KG1 (cell line): Measurements from ENCODE around the gene OSBPL10.

Experiments used
- DNase-seq: peaks from one replicate; lab custom pipeline; 2025; lab: John Stamatoyannopoulos, UW

OSBPL10 gene

DNA sequence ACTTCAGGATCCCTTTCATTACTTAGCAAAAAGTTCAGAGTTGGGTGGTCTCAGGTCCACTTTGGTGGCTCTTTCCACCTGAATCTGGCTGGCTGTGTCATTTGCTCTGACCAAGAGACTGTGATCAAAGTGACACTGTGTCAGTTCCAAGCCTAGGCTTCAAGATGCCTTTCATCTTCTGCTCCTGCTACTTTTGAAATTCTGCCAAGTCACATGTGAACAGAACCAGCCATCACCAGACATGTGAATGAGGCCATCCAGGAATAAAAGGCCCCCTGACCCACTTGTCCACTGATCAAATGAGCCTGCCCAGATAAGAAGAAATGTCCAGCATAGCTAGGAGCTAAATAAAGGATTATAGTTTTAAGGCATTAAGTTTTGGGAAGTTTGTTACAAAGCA lies 132.2 kb downstream of the OSBPL10 start:
- DNase-seq, result no peak

DNA sequence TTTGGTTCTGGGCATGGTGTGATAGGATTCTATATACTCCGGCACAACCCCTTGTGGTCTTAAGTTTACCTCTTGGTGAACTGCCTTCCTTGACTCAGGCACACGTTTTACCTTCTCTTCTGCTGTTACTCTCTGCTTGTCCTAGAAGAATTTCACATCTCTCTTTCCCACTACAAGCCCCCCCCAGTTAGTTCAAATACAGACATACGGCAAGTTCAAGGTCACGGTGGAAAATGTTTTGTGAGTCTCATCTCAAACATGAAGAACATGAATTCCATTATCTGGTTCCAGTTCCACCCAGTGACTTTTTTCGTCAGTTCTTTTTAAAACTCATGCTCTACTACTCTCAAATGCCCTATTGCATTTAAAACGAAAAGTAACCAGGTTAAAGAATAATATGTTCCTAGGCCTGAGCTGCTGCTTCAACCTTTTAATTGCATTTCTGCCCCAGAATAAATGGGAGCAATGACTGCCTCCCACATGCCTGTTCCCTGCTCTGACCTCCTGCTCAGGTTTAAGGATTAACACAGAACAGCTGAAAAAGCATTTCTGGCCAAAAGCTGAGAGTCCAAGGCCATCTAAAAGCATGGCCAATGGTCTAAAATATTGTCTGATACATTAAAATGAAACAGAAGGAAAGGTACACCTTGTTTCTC lies 132.8 kb downstream of the OSBPL10 start:
- DNase-seq, result no peak

DNA sequence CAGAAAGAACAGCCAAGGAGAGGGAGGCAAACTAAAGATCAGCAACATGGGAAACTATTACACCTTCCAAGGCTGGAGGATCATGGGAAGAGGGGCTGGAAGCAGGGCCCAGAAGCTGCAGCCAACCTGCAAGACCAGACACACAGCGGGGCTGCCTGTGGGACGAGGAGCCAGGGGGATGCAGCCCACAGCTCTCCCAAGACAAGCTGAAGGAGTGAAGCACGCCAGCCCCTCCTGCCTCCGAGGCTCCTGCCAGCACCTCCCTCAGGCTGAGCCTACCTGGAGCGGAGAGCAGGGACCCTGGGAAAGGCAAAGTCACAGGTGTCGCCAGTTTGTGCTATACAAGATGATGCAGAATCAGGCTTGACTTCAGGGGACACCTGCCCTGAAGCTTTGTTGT lies 133.3 kb downstream of the OSBPL10 start:
- no peak for DNase-seq

DNA sequence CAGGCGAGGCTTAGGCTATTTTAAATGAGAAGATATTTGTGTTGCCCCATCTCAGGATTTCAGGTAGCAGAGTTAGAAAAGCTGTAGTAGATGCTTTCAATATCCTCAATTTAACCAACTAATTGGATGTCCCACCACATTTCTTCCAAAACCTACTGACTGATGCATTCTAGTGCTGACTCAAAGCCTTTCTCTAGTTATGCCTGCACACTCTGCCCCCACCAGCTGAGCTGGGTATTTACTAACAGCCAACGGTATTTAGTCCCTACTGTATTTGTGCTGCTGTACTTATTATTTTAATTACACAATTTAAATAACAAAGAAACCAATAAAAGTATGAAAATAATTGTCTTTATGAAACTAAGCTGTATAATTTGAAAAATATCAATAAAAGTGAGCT lies 139.5 kb downstream of the OSBPL10 start:
- no peak for DNase-seq

DNA sequence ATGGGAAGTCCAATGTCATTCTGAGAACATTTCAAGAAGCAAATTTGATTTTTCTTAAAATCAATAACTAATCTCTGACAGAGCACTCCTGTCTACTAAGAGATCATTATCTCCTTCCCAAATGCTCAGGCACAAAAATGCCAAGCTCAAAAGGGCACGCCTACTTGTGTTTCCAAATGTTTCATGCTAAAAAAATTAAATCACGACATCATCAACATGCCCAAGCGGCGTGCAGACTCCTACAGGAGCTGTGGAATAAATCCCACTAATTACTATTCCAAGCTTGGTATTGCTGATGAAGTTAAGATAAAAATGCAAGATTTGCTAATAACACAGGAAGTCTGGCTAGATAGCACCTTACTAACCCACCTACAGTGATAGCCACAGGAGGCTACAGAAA lies 140.8 kb downstream of the OSBPL10 start:
- DNase-seq, result no peak

DNA sequence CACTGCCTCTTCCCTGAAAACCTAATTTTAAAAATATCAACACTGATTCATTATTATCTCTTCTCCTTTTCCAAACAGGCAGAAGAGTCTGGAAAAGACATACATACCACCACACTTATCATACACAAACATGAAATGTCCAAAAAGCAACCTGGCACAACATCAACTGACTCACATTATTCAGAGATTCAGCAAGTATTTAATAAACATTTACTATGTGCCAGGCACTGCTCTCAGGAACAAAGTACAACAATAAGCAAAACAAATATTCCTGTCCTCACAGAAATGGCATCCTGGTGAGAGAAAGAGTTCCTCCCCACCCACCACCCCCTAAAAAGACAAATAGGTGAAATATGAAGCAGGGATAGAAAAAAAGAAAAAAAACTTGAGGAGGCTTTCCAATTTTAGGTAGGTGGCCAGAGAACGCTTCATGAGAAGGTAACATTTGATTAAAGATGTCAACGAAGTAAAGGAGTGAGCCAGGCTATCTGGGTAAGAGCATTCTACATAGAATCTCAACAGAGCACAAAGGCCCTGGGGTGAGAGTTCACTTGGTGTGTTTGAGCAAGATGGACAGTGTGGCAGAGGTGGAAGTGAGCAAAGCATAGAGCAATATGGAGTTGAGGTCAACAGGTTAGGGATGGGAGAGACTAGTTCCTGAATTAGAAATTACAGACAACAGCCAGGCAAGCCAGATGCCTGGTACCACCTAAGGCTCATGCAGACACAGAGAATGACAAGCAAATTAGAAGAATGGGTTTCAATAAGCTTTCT lies 141.7 kb downstream of the OSBPL10 start:
- no peak for DNase-seq

DNA sequence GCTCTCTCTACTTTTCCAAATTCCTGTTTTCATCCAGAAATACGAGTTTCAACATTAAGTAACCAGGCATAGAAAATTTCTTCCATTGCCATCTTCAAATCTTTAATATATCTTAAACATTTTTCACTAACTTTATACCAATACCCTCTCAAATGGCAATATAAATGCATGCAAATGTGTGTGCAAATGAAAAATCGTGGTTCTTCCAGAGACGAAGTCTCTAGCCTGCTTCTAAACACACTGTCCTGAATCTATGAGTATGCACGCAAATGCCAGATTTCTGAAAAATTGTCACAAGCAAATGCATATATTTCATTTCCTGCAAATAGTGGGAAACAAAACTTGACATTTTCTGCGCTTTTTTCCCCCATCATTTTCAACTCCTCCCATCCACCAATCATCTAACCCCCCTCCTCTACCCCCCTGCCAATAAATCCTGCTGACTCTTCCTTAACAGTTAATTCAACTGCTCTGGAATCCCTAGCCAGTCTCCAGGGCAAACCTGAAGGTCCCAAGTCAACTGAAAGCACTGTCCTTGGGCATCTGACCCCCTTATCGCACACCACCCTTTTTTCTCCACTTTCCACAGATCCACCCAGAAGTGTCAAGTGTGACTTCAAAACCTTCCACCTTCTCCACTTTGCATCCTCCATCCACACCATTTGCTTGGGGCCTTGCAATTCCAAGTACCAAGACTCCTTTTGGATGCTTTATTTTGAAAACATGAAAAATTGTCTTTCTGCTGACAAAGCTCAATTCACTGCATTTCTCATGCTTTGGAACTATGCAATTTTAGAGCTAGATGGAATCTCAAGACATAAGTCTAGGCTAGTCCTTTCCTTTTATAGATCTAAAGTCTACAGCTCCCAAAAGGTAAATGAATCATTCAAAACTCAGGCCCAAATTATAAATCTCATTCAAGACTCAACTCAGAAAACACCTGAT lies 144.7 kb downstream of the OSBPL10 start:
- no peak for DNase-seq

DNA sequence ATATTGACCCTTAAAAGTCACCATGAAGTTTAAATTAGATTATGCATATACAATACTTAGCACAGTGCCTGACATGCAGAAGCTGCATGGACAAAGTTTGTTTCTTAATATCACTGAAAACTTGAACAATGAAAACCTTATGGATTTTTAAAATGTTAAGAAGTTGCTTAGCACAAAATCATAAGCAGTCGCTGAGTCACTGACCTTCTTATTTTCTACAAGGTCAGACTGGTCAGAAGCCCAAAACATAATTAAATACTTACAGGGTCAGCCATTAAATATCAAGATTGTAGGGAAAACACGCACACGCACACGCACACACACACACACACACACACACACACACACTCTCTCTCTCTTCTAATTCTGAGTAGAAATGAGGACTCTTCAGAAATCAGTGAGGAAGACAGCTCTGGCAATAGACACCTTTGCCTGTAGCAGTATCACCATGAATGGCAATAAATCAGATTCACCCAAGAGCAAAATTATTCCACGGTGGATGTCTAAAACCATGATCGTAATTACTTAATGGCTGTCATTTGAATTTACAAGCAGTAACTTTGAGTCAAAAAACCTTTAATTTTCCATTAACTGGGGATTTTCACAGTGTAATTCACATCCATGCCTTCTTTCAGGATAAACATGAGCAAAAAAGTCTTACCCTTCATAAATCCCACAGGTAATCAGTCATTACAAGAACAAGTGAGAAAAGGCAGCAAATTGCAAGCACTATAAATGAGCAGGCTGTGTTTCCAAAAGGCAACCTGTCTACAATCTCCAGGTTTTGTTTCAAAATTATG lies 147.5 kb downstream of the OSBPL10 start:
- no peak for DNase-seq

DNA sequence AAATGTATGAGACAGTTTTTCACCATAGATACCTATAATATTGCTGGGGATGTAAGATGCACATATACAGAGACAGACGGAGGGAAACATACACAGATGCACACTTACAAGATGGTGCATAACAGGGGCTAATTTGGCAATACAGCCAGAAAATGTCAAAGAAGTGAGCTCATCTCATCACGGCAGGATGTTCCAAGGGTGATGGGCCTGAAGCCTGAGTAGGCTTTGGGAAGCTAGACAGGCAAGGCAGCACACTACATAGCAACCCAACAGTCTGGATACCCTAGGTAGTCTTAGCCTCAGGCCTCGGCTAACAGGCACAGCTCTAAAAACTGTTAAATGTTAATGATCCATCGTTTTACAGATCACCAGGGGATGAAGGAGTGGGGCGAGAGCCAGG lies 148.5 kb downstream of the OSBPL10 start:
- DNase-seq, result no peak

DNA sequence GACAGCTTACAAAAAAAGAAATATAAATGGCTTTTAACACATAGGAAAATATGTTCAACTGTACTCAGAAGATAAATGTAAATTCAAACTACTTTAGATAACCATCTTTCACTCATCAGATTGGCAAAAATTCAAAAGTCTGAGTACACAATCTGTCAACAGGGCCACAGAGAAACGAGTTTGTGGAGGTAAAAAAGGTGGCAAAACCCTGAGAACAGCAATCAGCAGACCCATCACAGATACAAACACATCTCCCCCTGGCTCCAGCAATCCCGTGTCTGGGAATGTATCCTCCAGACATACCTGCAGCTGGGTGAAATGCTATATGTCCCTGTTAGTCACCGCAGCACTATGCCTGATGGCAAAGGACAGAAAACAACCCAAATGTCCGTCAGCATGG lies 149.5 kb downstream of the OSBPL10 start:
- no peak for DNase-seq

DNA sequence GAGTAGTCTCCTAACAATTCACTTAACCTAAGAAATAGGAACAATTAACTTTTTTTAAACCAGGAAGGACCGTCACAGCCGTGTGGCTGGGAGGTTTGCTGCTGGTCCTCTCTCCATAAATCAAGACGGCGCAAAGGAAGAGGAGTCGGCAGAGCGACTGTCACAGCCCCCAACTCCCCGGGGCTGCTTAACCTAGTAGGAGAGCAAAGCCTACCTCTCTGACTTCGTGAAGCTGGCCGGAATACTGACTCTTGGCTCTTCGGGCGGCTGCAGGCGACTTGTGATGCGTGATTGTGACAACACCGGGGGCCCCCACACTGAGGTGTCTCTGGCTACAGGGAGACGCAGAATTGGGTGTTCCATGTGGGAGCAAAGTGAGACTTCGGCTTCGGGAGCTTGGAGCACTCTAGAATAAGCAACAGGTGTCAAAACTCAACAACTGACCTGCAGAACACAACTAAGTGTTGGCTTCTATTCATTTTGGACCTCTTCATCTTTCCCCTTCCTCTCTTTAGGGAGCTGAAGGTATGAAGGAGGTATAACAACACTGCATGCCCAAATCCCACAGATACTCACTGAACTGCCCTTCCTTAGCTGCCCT lies 151.1 kb downstream of the OSBPL10 start:
- DNase-seq, result no peak

DNA sequence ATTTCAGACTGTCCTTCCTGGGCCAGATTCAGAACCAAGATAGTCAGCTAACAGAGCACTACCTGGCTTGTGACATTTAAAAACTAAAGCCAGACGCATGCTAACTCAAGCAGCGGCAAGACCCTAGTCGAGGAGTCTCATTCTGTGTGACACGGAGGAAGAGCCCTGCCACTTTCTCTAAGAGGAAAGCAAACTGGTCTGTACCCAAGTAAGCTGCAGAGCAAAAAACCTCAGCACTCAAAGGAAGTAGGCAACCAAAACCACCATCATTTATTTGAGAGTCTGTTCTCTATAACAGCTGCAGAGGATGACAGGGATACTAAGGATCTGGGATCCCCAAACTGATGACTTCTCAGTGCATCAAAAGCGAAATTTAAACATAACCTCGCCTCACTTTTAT lies 152.1 kb downstream of the OSBPL10 start:
- DNase-seq, result no peak

DNA sequence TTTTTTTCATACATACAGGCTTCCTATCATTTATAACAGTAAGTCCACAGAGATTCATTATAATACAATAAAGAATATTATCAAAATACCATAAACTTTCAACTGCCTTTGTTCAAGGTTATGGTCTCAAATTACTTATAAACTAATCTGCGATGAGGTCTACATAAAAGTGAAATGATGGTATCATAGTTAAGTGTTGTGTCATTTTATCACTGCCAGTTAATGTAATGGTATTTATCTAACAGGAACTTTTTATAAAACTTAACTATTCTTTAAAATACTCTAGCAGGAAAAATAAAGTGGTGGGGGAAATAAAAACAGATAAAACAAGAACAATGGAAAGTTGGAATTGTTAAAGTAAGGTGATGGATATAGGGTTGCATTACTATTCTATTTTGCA lies 153.1 kb downstream of the OSBPL10 start:
- no peak for DNase-seq

DNA sequence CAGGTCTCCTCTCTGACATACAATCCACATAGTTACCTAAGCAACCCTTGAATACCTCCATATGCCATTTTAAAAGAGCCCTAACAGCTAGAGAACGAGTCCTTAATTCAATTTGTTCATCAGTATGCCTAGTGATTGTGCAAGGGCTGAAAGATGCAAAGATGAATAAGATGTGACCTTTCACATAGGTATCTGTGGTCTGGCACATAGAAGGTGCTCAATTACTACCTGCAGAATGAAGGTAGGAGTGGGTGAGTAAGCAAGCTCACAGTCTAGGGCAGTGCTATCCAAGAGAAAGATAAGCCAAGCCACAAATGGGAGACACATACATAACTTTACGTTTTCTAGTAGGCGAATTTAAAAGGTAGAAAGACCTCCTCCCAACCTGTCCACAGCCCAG lies 157.9 kb downstream of the OSBPL10 start:
- DNase-seq, result no peak

DNA sequence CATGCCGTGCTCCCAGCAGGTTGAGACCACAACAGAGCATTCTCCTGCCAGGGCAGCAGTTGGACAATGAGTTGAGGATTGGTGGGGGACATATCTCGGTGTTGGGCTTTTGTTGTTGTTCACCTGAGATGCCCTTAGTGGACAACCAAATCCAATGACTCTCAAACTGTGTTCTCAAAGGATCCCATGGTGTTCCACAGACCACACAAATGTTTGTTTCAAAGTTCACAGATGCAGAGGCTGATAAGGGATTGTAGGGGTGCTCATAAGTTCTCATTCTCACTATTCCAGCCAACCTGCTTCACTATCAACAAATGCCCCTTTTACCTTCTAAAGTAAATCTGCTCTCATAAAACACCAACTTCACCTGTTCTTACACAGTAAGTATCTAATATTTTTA lies 159.9 kb downstream of the OSBPL10 start:
- DNase-seq, result no peak

DNA sequence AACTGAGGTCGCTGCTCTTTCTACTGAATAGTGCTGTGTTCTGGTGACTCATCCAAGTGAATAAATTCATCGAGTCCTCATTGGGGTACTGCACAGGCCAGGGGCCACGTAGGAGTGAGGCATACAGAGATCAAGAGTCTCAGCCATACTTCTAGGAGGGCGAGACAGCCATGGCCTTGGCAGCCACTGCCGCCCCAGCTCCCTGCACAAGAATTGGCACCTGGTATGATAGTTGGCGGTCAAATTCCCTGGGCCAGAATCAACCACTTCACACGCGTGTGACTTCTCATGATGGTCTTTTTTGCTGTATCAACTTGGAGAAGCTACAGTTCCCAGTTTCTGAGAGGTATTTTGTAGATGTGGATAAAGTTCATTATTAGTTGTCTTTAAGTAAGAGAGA lies 161.6 kb downstream of the OSBPL10 start:
- DNase-seq, result no peak

DNA sequence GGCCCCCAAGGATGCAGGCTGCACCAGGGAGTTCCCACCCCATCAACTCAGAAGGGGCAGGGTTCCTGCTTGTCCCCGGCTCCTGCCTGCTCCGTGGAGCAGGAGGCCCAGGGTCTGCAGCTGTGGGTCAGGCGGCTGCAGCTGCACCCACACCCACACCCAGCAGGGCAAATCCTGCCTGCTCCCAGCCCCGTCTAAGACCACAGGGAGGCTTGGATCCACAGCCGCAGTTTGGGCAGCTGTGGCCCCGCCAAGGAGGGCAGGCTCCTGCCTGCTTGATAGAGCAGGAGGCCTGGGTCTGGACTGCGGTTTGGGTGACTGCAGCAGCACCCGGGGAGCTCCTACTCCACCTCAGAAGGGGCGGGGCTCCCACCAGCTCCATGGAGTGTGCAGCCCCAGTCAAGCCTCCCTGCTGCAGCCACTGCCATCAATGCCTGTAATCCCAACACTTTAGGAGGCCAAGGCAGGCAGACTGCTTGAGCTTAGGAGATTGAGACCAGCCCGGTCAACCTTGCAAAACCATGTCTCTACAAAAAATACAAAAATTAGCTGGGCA lies 163.6 kb downstream of the OSBPL10 start:
- DNase-seq, result no peak

DNA sequence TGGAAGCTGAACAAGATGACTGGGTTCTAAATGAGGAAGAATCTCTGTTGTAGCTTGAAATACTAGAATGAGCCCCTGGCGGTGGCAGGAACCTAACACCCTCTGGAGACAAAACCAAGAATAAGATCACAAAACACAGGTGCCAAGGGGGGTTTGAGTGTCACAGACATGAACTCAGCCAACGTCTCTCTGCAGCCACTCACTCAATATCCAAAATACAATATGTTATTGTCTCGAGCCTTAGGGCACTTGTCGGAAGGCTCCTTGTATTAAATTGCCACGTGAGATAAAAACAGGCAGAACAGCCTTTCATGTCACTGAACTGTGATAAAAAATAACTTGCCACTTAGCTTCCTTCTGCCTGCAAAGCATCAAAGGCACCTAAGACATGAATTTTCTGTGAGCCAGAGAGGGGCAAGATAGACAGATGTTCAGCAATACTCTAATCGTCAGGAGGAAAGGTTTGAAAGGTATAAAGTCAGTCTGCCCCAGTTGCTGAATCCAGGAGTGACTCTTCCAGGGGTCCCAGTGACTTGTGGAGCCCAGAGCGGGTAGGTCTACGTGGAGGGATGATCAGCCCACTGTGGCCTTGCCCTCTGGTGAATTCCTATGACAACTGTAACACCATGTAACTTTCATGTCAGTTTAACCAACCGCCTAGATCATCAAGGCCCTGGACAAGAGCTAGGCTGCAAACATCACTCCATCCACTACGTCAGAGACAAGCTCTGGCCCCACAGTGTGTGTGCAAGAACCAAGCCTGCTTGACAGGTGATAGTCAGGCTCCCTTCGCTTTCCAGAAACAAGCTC lies 165.2 kb downstream of the OSBPL10 start:
- no peak for DNase-seq

DNA sequence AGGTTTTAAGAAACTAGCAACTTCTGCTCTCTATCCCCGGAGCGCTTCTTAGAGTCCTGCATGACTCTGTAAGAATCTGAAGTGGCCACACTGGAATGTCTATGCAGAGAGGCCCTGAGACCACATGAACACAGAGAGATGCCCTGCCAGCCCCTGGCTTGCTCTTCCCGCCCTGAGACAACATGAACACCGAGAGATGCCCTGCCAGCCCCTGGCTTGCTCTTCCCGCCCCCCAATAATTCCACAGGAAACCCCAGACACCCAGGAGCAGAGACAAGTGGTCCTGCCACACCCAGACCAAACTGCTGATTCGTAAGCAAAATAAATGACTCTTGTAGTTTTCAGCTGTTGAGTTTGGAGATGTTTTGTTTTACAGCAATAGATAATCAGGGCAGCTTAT lies 166.1 kb downstream of the OSBPL10 start:
- no peak for DNase-seq

DNA sequence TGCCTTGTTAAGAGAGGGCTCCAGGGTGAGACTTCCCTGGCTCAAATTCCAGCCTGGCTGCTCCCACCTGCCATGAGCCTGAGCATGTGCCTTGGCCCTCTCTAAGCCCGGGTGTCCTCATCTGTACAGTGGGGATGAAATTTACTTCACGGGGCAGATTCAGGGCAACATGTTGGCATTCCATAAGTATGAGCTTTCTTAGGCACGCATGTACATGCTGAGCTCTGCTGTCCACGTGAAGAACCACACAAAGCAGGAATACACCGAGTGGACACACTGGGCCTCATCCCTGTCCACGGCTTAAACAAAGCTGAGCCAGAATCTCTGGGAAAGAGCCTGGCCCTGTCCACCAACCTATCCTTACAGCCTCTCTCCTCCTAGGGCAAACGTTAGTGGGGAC lies 167.4 kb downstream of the OSBPL10 start:
- no peak for DNase-seq
